ENCODE results near the gene C10orf71.

DNA sequence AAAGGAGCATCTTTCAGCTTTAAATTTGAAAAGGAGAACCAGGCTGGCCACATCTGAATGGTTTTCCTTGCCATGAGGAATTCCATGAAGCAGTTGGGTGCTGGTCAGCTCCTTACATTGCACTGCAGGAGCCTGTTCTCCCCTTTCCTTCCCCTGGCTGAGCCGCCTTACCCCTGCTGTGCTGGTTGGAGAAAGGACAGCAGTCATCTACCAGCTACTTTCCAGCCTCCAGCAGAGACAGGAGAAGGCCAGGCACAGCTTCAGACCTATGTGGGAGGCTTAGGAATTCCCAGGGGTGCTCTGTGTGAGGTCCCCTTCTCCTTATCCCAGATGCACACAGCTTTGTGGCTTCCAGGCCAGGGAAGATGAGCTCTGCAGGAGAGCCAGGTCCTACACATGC, 4.7 kb downstream of the C10orf71 start:
- TF ChIP-seq GATA2 (IDR thresholded peaks at IDR 0.05; ENCODE audit: low read depth, low read length) (no peak), GATA3 (IDR thresholded peaks at IDR 0.05; ENCODE audit: low read depth, low read length) (no peak)

All from SH-SY5Y (cell line).